Measurements from ENCODE around the gene EXOC6B.

EXOC6B gene

GRCh38 chr2:72778410-72778809 is 47.4 kb downstream of the EXOC6B start:
- DNase-seq (ENCODE audit: extremely low spot score) = no peak
- TF ChIP-seq CTCF (IDR thresholded peaks at IDR 0.05; ENCODE audit: control extremely low read depth, extremely low read depth, low read depth, missing control alignments) = no peak
- ChIA-PET POLR2A (no interaction called here), CTCF (interaction anchor here (1.4 to 1.8 kb wide), 5 partner anchors 9 to 84 kb away, joined by 3 to 12 read pairs (median 4); no protein-coding TSS in a partner anchor)

- ChIA-PET POLR2A (no interaction called here), CTCF (interaction anchor here (0.8 to 3.4 kb wide), 6 partner anchors 84 to 97 kb away, joined by 3 to 47 read pairs (median 13); no protein-coding TSS in a partner anchor)
Observed at GRCh38 chr2:72770879-72771461, 54.9 kb downstream of the EXOC6B start.

GRCh38 chr2:72765997-72766609 is 59.7 kb downstream of the EXOC6B start:
- no peak for DNase-seq (ENCODE audit: extremely low spot score)
- TF ChIP-seq CTCF (IDR thresholded peaks at IDR 0.05; ENCODE audit: control extremely low read depth, extremely low read depth, low read depth, missing control alignments) = no peak
- ChIA-PET CTCF (interaction anchor here (1.0 to 1.2 kb wide), 4 partner anchors 56 to 411 kb away, joined by 3 to 8 read pairs (median 3); no protein-coding TSS in a partner anchor), POLR2A (no interaction called here)

More at GRCh38 chr2:72770879-72771461, 54.9 kb downstream of the EXOC6B start:
- peak; percentile 69 for DNase-seq (ENCODE audit: extremely low spot score)
- TF ChIP-seq CTCF (IDR thresholded peaks at IDR 0.05; ENCODE audit: control extremely low read depth, extremely low read depth, low read depth, missing control alignments) = peak; percentile 70

GRCh38 chr2:72762276-72762675 is 63.6 kb downstream of the EXOC6B start:
- no peak for DNase-seq (ENCODE audit: extremely low spot score)
- ChIA-PET POLR2A (no interaction called here), CTCF (interaction anchor here (1.0 kb wide), 1 partner anchor 21 kb away, joined by 3 read pairs; no protein-coding TSS in a partner anchor)
- no peak for TF ChIP-seq CTCF (IDR thresholded peaks at IDR 0.05; ENCODE audit: control extremely low read depth, extremely low read depth, low read depth, missing control alignments)

GRCh38 chr2:72759755-72760154 is 66.1 kb downstream of the EXOC6B start:
- CTCF ChIA-PET = interaction anchor here (1.1 to 1.6 kb wide), 3 partner anchors 21 to 103 kb away, joined by 3 read pairs; no protein-coding TSS in a partner anchor
- POLR2A ChIA-PET = no interaction called here

More at GRCh38 chr2:72759755-72760154, 66.1 kb downstream of the EXOC6B start:
- DNase-seq (ENCODE audit: extremely low spot score) = no peak
- TF ChIP-seq CTCF (IDR thresholded peaks at IDR 0.05; ENCODE audit: control extremely low read depth, extremely low read depth, low read depth, missing control alignments) = no peak

Data from GM10248 (cell line).